Neural progenitor cell (in vitro differentiated cells): ENCODE results near the gene CFAP20DC. TPM values are rescaled to one million over a fixed set of nuclear protein-coding genes. Genes with fewer than 3 reads are reported as not detected.
"Not testable (repeated sequence)": the region's sequence is repeated elsewhere in the genome, so short reads cannot be mapped to it uniquely, and the experiment has no call there.

Source experiments
- DNase-seq: peaks from one replicate; pipeline ENCODE4 v3.0.0-alpha.2; 2016; ENCODE audit warnings: low spot score
- H2AFZ ChIP-seq: fragments of 200-600 bp; sonication (generic); replicated peaks from 2 replicates; pipeline ENCODE4 v1.6.1; 2016; ENCODE audit warnings: antibody characterized with exemption
- H3F3A ChIP-seq: fragments of 200-600 bp; sonication (generic); 2 replicates; pipeline ENCODE4 v1.6.1; 2016; ENCODE audit warnings: antibody characterized with exemption, low read depth
- H3K27ac ChIP-seq: fragments of 200-600 bp; sonication (generic); 2 replicates; pipeline ENCODE4 v1.5.1; 2016; ENCODE audit warnings: mild to moderate bottlenecking
- H3K27me3 ChIP-seq: fragments of 200-600 bp; sonication (generic); 2 replicates; pipeline ENCODE4 v1.6.1; 2016; ENCODE audit warnings: mild to moderate bottlenecking, moderate library complexity
- H3K36me3 ChIP-seq: fragments of 200-600 bp; sonication (generic); 2 replicates; pipeline ENCODE4 v1.5.1; 2016
- H3K4me1 ChIP-seq: fragments of 200-600 bp; sonication (generic); 2 replicates; pipeline ENCODE4 v1.6.1; 2016; ENCODE audit warnings: mixed run types
- H3K4me2 ChIP-seq: fragments of 200-600 bp; sonication (generic); 2 replicates; pipeline ENCODE4 v1.6.1; 2016
- H3K4me3 ChIP-seq: fragments of 200-600 bp; sonication (generic); 2 replicates; pipeline ENCODE4 v1.5.1; 2016
- H3K79me2 ChIP-seq: fragments of 200-600 bp; sonication (generic); 2 replicates; pipeline ENCODE4 v1.6.1; 2016; ENCODE audit warnings: low read depth
- H3K9ac ChIP-seq: fragments of 200-600 bp; sonication (generic); 2 replicates; pipeline ENCODE4 v1.6.1; 2016
- H3K9me3 ChIP-seq: fragments of 200-600 bp; sonication (generic); 2 replicates; pipeline ENCODE4 v1.5.1; 2016; ENCODE audit warnings: low read depth
- H4K20me1 ChIP-seq: fragments of 200-600 bp; sonication (generic); 2 replicates; pipeline ENCODE4 v1.6.1; 2016; ENCODE audit warnings: low read depth
- H3K27ac Mint-ChIP-seq: 3 replicates; pipeline ENCODE4 v1.8.0; 2021; ENCODE audit warnings: mixed read lengths
- H3K27me3 Mint-ChIP-seq: 2 replicates; pipeline ENCODE4 v1.8.0; 2022; ENCODE audit warnings: low read depth, mild to moderate bottlenecking, inconsistent platforms, moderate library complexity, mixed read lengths; ENCODE audit not compliant: insufficient read depth
- H3K36me3 Mint-ChIP-seq: 3 replicates; pipeline ENCODE4 v1.8.0; 2021; ENCODE audit warnings: mixed read lengths
- H3K4me1 Mint-ChIP-seq: 3 replicates; pipeline ENCODE4 v1.8.0; 2021; ENCODE audit warnings: mixed read lengths
- H3K4me3 Mint-ChIP-seq: 3 replicates; pipeline ENCODE4 v1.8.0; 2021; ENCODE audit warnings: mild to moderate bottlenecking, moderate library complexity, mixed read lengths
- H3K9me3 Mint-ChIP-seq: 3 replicates; pipeline ENCODE4 v1.8.0; 2020; ENCODE audit warnings: mixed read lengths
- CTCF ChIP-seq: fragments of 200-600 bp; sonication (generic); IDR thresholded peaks from 2 replicates; pipeline ENCODE4 v1.5.1; 2017; ENCODE audit warnings: antibody characterized with exemption, mild to moderate bottlenecking
- EZH2 ChIP-seq: fragments of 200-600 bp; sonication (generic); IDR thresholded peaks from 2 replicates; pipeline ENCODE4 v1.6.1; 2017; ENCODE audit warnings: antibody characterized with exemption, mild to moderate bottlenecking, moderate library complexity
- EZH2phosphoT487 ChIP-seq: fragments of 200-600 bp; sonication (generic); IDR thresholded peaks from 2 replicates; pipeline ENCODE4 v1.6.1; 2017; ENCODE audit warnings: antibody characterized with exemption
- total RNA-seq: library from RNA; depleted of rRNA; stranded (reverse); fragments of >200 nt; gene quantifications from 2 replicates; pipeline ENCODE4 v1.2.3, GENCODE V29; 2015; ENCODE audit warnings: low replicate concordance

The CFAP20DC gene
- total RNA-seq, 1 donor from 2014 or later = 14.0 TPM

- Histone ChIP-seq H3K27me3 (no peaks in the 10 kb centered on the region), H3F3A (no peaks in the 10 kb centered on the region), H3K79me2 (no peaks in the 10 kb centered on the region), H3K27ac (no peak overlapping the region), H3K36me3 (peaks cover 6% of the 10 kb centered on the region), H3K4me1 (no peaks in the 10 kb centered on the region), H3K9ac (no peak overlapping the region), H3K4me2 (no peak overlapping the region), H4K20me1 (no peaks in the 10 kb centered on the region), H3K9me3 (peaks cover 6% of the 10 kb centered on the region), H3K4me3 (no peak overlapping the region), H2AFZ (no peak overlapping the region)
- Mint-ChIP-seq H3K4me3 (no peak overlapping the region), H3K36me3 (no peaks in the 10 kb centered on the region), H3K27ac (no peak overlapping the region), H3K27me3 (no peaks in the 10 kb centered on the region), H3K4me1 (no peaks in the 10 kb centered on the region), H3K9me3 (no peaks in the 10 kb centered on the region)
- TF ChIP-seq EZH2phosphoT487 = no peak
- no peak for TF ChIP-seq EZH2
- TF ChIP-seq CTCF = no peak
- DNase-seq = no peak
These were observed 201.0 kb downstream of the CFAP20DC start for GRCh38 chr3:58848826-58849225.

- not testable (repeated sequence) for H4K20me1 ChIP-seq, H3K27ac ChIP-seq, DNase-seq, H3K4me1 Mint-ChIP-seq, H3K9me3 ChIP-seq, H3K9ac ChIP-seq, H3K79me2 ChIP-seq, H3K27me3 Mint-ChIP-seq, H3K4me3 Mint-ChIP-seq, H3K36me3 Mint-ChIP-seq, H3F3A ChIP-seq, H2AFZ ChIP-seq, H3K4me1 ChIP-seq, H3K27ac Mint-ChIP-seq, H3K27me3 ChIP-seq, H3K9me3 Mint-ChIP-seq, H3K36me3 ChIP-seq
- peak overlapping the region; percentile 77 for H3K4me2 ChIP-seq
- peak overlapping the region; percentile 37 for H3K4me3 ChIP-seq
These were observed 207.6 kb downstream of the CFAP20DC start for GRCh38 chr3:58842050-58842747.

- H3K4me1 Mint-ChIP-seq = no peaks in the 10 kb centered on the region
- H3K4me3 ChIP-seq = peak overlapping the region; percentile 37
These were observed 208.9 kb downstream of the CFAP20DC start for GRCh38 chr3:58840949-58841348.

More at GRCh38 chr3:58840949-58841348, 208.9 kb downstream of the CFAP20DC start:
- TF ChIP-seq CTCF = no peak
- TF ChIP-seq EZH2 = no peak
- TF ChIP-seq EZH2phosphoT487 = no peak
- H3K4me1 ChIP-seq = no peaks in the 10 kb centered on the region
- H3K36me3 Mint-ChIP-seq = no peaks in the 10 kb centered on the region
- no peak overlapping the region for H3K27ac ChIP-seq
- peaks cover 8% of the 10 kb centered on the region for H3K79me2 ChIP-seq
- H3K27me3 ChIP-seq = no peaks in the 10 kb centered on the region
- no peaks in the 10 kb centered on the region for H4K20me1 ChIP-seq
- H2AFZ ChIP-seq = no peak overlapping the region
- no peaks in the 10 kb centered on the region for H3K36me3 ChIP-seq
- no peak overlapping the region for H3K4me3 Mint-ChIP-seq
- H3K4me2 ChIP-seq = peak overlapping the region; percentile 17
- no peak overlapping the region for H3K27ac Mint-ChIP-seq
- no peak for DNase-seq
- no peaks in the 10 kb centered on the region for H3F3A ChIP-seq
- no peaks in the 10 kb centered on the region for H3K9me3 ChIP-seq
- H3K27me3 Mint-ChIP-seq = no peaks in the 10 kb centered on the region
- H3K9me3 Mint-ChIP-seq = no peaks in the 10 kb centered on the region
- H3K9ac ChIP-seq = no peak overlapping the region
